Articular chondrocyte of knee joint (primary cell): ENCODE data around the gene CCHCR1. TPM values are rescaled to one million over a fixed set of nuclear protein-coding genes. Genes with fewer than 3 reads are reported as not detected.

ENCODE experiments used
- small RNA-seq: library from RNA; depleted of rRNA; stranded (forward); fragments of <200 nt; gene quantifications from one replicate; pipeline ENCODE3, GENCODE V24; 2012
- total RNA-seq: library from RNA; depleted of rRNA; stranded (reverse); fragments of >200 nt; gene quantifications from 2 replicates; pipeline ENCODE4 v1.2.3, GENCODE V29; 2012

Gene CCHCR1, protein sequence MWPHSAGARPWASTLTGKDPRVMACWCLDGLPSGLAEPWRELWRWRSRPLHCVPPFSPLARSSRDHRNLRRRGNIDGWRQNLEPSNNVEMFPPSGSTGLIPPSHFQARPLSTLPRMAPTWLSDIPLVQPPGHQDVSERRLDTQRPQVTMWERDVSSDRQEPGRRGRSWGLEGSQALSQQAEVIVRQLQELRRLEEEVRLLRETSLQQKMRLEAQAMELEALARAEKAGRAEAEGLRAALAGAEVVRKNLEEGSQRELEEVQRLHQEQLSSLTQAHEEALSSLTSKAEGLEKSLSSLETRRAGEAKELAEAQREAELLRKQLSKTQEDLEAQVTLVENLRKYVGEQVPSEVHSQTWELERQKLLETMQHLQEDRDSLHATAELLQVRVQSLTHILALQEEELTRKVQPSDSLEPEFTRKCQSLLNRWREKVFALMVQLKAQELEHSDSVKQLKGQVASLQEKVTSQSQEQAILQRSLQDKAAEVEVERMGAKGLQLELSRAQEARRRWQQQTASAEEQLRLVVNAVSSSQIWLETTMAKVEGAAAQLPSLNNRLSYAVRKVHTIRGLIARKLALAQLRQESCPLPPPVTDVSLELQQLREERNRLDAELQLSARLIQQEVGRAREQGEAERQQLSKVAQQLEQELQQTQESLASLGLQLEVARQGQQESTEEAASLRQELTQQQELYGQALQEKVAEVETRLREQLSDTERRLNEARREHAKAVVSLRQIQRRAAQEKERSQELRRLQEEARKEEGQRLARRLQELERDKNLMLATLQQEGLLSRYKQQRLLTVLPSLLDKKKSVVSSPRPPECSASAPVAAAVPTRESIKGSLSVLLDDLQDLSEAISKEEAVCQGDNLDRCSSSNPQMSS
- 12.7 and 14.5 TPM in 2 replicates for total RNA-seq

DNA sequence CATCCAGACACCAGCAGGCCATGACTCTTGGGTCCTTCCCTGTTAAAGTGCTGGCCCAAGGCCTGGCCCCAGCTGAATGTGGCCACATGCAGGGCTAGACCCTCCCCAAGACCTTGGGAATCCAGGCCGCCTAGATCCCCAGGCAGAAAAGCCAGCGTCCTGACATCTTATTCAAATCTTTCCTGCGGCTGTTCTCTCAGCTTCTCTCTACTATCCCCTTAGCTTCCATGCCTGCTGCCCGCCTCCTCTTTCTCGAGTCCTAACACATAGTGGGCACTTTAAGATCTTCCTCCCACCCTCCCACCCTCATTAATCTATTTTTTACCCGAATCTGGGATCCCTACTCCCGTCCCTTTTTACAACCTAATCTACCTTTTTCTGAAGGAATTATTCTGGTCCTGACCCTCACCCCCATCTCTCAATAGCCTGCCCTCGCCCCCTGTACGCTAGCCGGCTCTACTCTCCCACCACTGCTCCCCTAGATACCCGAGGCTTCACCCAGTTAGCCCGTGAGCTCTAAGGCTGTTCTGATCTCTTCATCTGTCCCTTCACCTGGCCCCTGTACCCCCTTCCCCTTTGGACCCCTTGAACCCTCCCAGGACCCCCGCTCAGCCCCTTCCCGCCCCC, at the start of gene CCHCR1:
CCHCR1 (minus strand) TSS at position 290 of the 627 bp plus-strand sequence; CDS start at position 88, 202 bp downstream.

DNA sequence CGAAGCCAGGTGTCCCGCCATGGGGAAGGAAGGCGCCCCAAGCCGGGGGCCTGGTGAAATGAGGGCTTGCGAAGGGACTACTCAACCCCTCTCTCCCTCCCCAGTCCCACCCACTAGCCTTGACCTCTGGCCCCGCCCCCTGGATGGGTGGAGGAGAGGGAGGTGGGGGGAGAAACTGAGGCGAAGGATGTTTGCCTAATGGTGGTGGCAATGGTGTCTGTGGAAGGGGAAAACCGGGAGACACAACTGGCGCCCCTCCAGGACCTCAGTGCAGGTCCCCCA, 12.9 kb upstream of the CCHCR1 start, which contains the start of gene POU5F1:
POU5F1 (minus strand) TSS at position 83 of the 282 bp plus-strand sequence; CDS start at position 21, 62 bp downstream.

GRCh38 chr6:31158140-31158862, 699 bp upstream of the CCHCR1 start, which contains the start of gene TCF19:
TSS of gene TCF19 (plus strand) at chr6:31158589. CDS start at chr6:31159470, 881 bp downstream.

GRCh38 chr6:31138982-31139381, 18.6 kb downstream of the CCHCR1 start, which contains the start of gene PSORS1C2:
TSS of gene PSORS1C2 (minus strand) at chr6:31139066. CDS start at chr6:31139026, 40 bp downstream.

GRCh38 chr6:31120151-31120915, 37.3 kb downstream of the CCHCR1 start, which contains the start of gene CDSN:
TSS of gene CDSN (minus strand) at chr6:31120446. CDS start at chr6:31120419, 27 bp downstream.

GRCh38 chr6:31114541-31114878, 43.1 kb downstream of the CCHCR1 start, which contains the start of gene PSORS1C1:
TSS of gene PSORS1C1 (plus strand) at chr6:31114800. CDS start at chr6:31129633, 14,833 bp downstream.

DNA sequence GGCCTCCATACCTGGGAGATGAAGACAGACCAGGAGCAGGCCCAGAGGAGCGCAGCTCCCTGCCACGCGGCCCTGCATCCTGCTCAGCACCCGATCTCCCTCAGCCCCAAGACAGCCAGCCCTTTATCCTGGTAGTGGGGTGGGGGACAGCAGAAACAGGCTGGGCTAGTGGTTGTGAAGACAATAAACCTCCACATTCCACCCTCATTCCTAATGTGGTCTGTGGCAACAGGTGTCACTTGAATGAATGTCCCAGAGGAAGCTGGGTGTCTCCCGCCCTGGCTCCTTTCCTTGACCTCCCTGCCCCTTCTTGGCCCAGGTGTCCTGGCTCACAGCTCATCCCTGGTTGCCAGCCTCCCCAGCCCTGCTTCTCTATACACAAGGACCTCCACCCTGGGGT, 45.1 kb downstream of the CCHCR1 start, which contains the start of gene C6orf15:
C6orf15 (minus strand) TSS at position 98 of the 400 bp plus-strand sequence; CDS start at position 78, 20 bp downstream.

Small RNA genes lying within 50 kb of the gene (small RNA-seq; reads per million reads assigned to genes)
- gene POLR2LP1, result not detected

Other genes starting within 250 kb of the CCHCR1 start
- 12.3 and 16.5 TPM in 2 replicates for gene GTF2H4, start 249.6 kb downstream of the CCHCR1 start, total RNA-seq
- gene VARS2, start 243.6 kb downstream of the CCHCR1 start, total RNA-seq, result 10.8 and 14.5 TPM in 2 replicates
- not detected in 2 replicates for gene SFTA2, start 225.6 kb downstream of the CCHCR1 start, total RNA-seq
- not detected in 2 replicates for gene MUCL3, start 216.8 kb downstream of the CCHCR1 start, total RNA-seq
- gene MUC21, start 174.1 kb downstream of the CCHCR1 start, total RNA-seq, result not detected in 2 replicates
- gene MUC22, start 147.3 kb downstream of the CCHCR1 start, total RNA-seq, result not detected in 2 replicates
- gene C6orf15, start 45.2 kb downstream of the CCHCR1 start, total RNA-seq, result not detected in 2 replicates
- 3.0 and 3.1 TPM in 2 replicates for gene PSORS1C1, start 43.0 kb downstream of the CCHCR1 start, total RNA-seq
- not detected in 2 replicates for gene CDSN, start 37.4 kb downstream of the CCHCR1 start, total RNA-seq
- gene PSORS1C2, start 18.7 kb downstream of the CCHCR1 start, total RNA-seq, result not detected in 2 replicates
- 8.5 and 10.8 TPM in 2 replicates for gene TCF19, start 787 bp upstream of the CCHCR1 start, total RNA-seq
- 0.65 and 0.97 TPM in 2 replicates for gene POU5F1, start 12.9 kb upstream of the CCHCR1 start, total RNA-seq
- 46.1 and 310 TPM in 2 replicates for gene HLA-C, start 114.3 kb upstream of the CCHCR1 start, total RNA-seq
- gene HLA-B, start 199.4 kb upstream of the CCHCR1 start, total RNA-seq, result 229 and 377 TPM in 2 replicates
- gene MICA, start 245.8 kb upstream of the CCHCR1 start, total RNA-seq, result 12.6 and 15.9 TPM in 2 replicates